CD14-positive monocyte (primary cell): ENCODE measurements around the gene CFAP61. TPM values are rescaled to one million over a fixed set of nuclear protein-coding genes. Genes with fewer than 3 reads are reported as not detected.
"Not testable (repeated sequence)": the region's sequence is repeated elsewhere in the genome, so short reads cannot be mapped to it uniquely, and the experiment has no call there.

Experiments
- DNase-seq, 3 donors: peaks; one replicate each; pipeline ENCODE4 v3.0.0-alpha.2; 2011 to 2022
- H2AFZ ChIP-seq: 2 replicates; pipeline ENCODE4 v1.6.0; 2012; ENCODE audit warnings: mild to moderate bottlenecking, low read depth, low read length, inconsistent platforms; ENCODE audit not compliant: insufficient read depth, poor library complexity, severe bottlenecking
- H3K27ac ChIP-seq, 2 donors: 1 replicate in 1 of 2; 2 replicates in 1 of 2; pipeline ENCODE4 v1.5.1; 2012 to 2013; ENCODE audit warnings: low read length in 2 of 2, control low read depth in 1 of 2, inconsistent platforms in 1 of 2, low read depth in 1 of 2, mild to moderate bottlenecking in 1 of 2
- H3K27me3 ChIP-seq, 2 donors: one replicate each; pipeline versions ENCODE4 v1.6.0 to v1.6.1; 2011 to 2013; ENCODE audit warnings: low read length in 2 of 2; ENCODE audit not compliant: control insufficient read depth in 2 of 2, insufficient read depth in 2 of 2
- H3K36me3 ChIP-seq, 2 donors: replicated peaks in 1 of 2; 1 replicate in 1 of 2; 2 replicates in 1 of 2; pipeline versions ENCODE4 v1.5.1 to v1.6.1; 2012 to 2013; ENCODE audit warnings: low read length in 2 of 2, control low read depth in 1 of 2, inconsistent platforms in 1 of 2, mild to moderate bottlenecking in 1 of 2; ENCODE audit not compliant: insufficient read depth in 2 of 2, control insufficient read depth in 1 of 2
- H3K4me1 ChIP-seq, 2 donors: 1 replicate in 1 of 2; 2 replicates in 1 of 2; pipeline versions ENCODE4 v1.5.1 to v1.6.1; 2012 to 2013; ENCODE audit warnings: low read length in 2 of 2, control low read depth in 1 of 2, inconsistent platforms in 1 of 2, mild to moderate bottlenecking in 1 of 2, moderate library complexity in 1 of 2; ENCODE audit not compliant: insufficient read depth in 2 of 2, control insufficient read depth in 1 of 2
- H3K4me2 ChIP-seq: replicated peaks from 2 replicates; pipeline ENCODE3; 2012; ENCODE audit warnings: low read length, moderate library complexity, mild to moderate bottlenecking; ENCODE audit not compliant: poor library complexity, severe bottlenecking; ENCODE audit errors: extremely low read depth
- H3K4me3 ChIP-seq, 3 experiments: fragments of 200-600 bp in 1 of 3; sonication (generic) in 1 of 3; replicated peaks in 1 of 3; 1 replicate in 2 of 3; 2 replicates in 1 of 3; pipeline ENCODE4 v1.5.1; 2011 to 2013; ENCODE audit warnings: low read length in 3 of 3, mild to moderate bottlenecking in 3 of 3, control low read depth in 2 of 3, low read depth in 2 of 3, inconsistent platforms in 1 of 3, moderate library complexity in 1 of 3
- H3K79me2 ChIP-seq: 2 replicates; pipeline ENCODE4 v1.6.0; 2012; ENCODE audit warnings: mild to moderate bottlenecking, control low read depth, inconsistent platforms, low read length, moderate library complexity; ENCODE audit not compliant: insufficient read depth
- H3K9ac ChIP-seq: 2 replicates; pipeline ENCODE4 v1.6.0; 2017; ENCODE audit warnings: low read length, mild to moderate bottlenecking; ENCODE audit not compliant: insufficient read depth, poor library complexity, severe bottlenecking
- H3K9me3 ChIP-seq, 2 donors: replicated peaks in 1 of 2; 1 replicate in 1 of 2; 2 replicates in 1 of 2; pipeline versions ENCODE4 v1.5.1 to v1.6.1; 2012 to 2013; ENCODE audit warnings: low read length in 2 of 2, control low read depth in 1 of 2; ENCODE audit not compliant: control insufficient read depth in 1 of 2, insufficient read depth in 1 of 2
- H4K20me1 ChIP-seq: 2 replicates; pipeline ENCODE4 v1.6.0; 2012; ENCODE audit warnings: mild to moderate bottlenecking, low read length, control low read depth, moderate library complexity; ENCODE audit not compliant: insufficient read depth
- H3K27ac Mint-ChIP-seq, 7 donors: one replicate each; pipeline ENCODE4 v1.8.0; 2020; ENCODE audit warnings: mild to moderate bottlenecking in 7 of 7, mixed read lengths in 7 of 7, moderate library complexity in 6 of 7, inconsistent platforms in 2 of 7
- H3K27me3 Mint-ChIP-seq, 3 donors: one replicate each; pipeline ENCODE4 v1.8.0; 2021 to 2022; ENCODE audit warnings: low read depth in 3 of 3, mild to moderate bottlenecking in 3 of 3, mixed read lengths in 3 of 3, moderate library complexity in 3 of 3, inconsistent platforms in 1 of 3
- H3K36me3 Mint-ChIP-seq, 2 donors: one replicate each; pipeline ENCODE4 v1.8.0; 2020; ENCODE audit warnings: mixed read lengths in 2 of 2, inconsistent platforms in 1 of 2, mild to moderate bottlenecking in 1 of 2
- H3K4me1 Mint-ChIP-seq: one replicate; pipeline ENCODE4 v1.8.0; 2020; ENCODE audit warnings: mild to moderate bottlenecking, mixed read lengths
- H3K4me3 Mint-ChIP-seq, 2 donors: one replicate each; pipeline ENCODE4 v1.8.0; 2020; ENCODE audit warnings: mild to moderate bottlenecking in 2 of 2, mixed read lengths in 2 of 2, moderate library complexity in 1 of 2
- H3K9me3 Mint-ChIP-seq, 7 donors: one replicate each; pipeline ENCODE4 v1.8.0; 2020 to 2022; ENCODE audit warnings: mixed read lengths in 7 of 7, mild to moderate bottlenecking in 6 of 7, moderate library complexity in 6 of 7, inconsistent platforms in 2 of 7
- WGBS: methylation state at CpG from one replicate; pipeline ENCODE4 v1.1.5; 2013; ENCODE audit warnings: missing lambda C conversion rate; ENCODE audit not compliant: insufficient coverage; 5-methylcytosine and 5-hydroxymethylcytosine counted together
- intact Hi-C, 2 donors: fragments of 100-400 bp; cut with micrococcal nuclease; formaldehyde crosslinking; loops; one replicate each; pipeline versions ENCODE4 v1.15.0 to v1.15.1; 2023
- polyA plus RNA-seq, 3 donors: library from polyadenylated mRNA; depleted of rRNA in 1 of 3; unstranded in 2 of 3; stranded (reverse) in 1 of 3; fragments of 300-500 nt in 2 of 3; fragments of >200 nt in 1 of 3; fragmentation: Illumina TruSeq in 2 of 3; gene quantifications; 1 replicate in 2 of 3; 2 replicates in 1 of 3; pipeline ENCODE4 v1.2.3, GENCODE V29; 2012 to 2021
- TF ChIP-seq, protein P1 (sequence below): fragments of 200-600 bp; IDR thresholded peaks from one replicate; pipeline ENCODE4 v1.8.0; 2022; ENCODE audit warnings: antibody characterized with exemption, mild to moderate bottlenecking

CFAP61 gene
- polyA plus RNA-seq, 3 donors, result not detected

GRCh38 chr20:20103486-20103885, 51.2 kb downstream of the CFAP61 start:
- Mint-ChIP-seq H3K36me3 (no peaks in the 10 kb centered on the region), H3K27me3 (peaks cover 0 to 8% (median 2%) of the 10 kb centered on the region in 3 donors), H3K4me1 (no peaks in the 10 kb centered on the region), H3K27ac (no peak overlapping the region), H3K4me3 (no peak overlapping the region), H3K9me3 (peaks cover 0 to 2% (median 0%) of the 10 kb centered on the region in 7 donors)
- H3K4me3 ChIP-seq, result no peak overlapping the region
- no peaks in the 10 kb centered on the region for H3K79me2 ChIP-seq
- peaks cover 0 to 2% of the 10 kb centered on the region in 2 donors for H3K27me3 ChIP-seq
- no peak overlapping the region for H3K4me2 ChIP-seq
- DNase-seq, result no peak
- H3K9ac ChIP-seq, result no peak overlapping the region
- TF ChIP-seq, protein P1, sequence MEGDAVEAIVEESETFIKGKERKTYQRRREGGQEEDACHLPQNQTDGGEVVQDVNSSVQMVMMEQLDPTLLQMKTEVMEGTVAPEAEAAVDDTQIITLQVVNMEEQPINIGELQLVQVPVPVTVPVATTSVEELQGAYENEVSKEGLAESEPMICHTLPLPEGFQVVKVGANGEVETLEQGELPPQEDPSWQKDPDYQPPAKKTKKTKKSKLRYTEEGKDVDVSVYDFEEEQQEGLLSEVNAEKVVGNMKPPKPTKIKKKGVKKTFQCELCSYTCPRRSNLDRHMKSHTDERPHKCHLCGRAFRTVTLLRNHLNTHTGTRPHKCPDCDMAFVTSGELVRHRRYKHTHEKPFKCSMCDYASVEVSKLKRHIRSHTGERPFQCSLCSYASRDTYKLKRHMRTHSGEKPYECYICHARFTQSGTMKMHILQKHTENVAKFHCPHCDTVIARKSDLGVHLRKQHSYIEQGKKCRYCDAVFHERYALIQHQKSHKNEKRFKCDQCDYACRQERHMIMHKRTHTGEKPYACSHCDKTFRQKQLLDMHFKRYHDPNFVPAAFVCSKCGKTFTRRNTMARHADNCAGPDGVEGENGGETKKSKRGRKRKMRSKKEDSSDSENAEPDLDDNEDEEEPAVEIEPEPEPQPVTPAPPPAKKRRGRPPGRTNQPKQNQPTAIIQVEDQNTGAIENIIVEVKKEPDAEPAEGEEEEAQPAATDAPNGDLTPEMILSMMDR, result no peak
- H2AFZ ChIP-seq, result no peak overlapping the region
- H3K36me3 ChIP-seq, result no peaks in the 10 kb centered on the region
- no peaks in the 10 kb centered on the region for H3K4me1 ChIP-seq
- WGBS, result 100% methylated on average over 1 of the region's 2 CpGs
- intact Hi-C loops, result no loop called here
- H3K27ac ChIP-seq, result no peak overlapping the region
- H3K9me3 ChIP-seq, result no peaks in the 10 kb centered on the region
- no peaks in the 10 kb centered on the region for H4K20me1 ChIP-seq

DNA sequence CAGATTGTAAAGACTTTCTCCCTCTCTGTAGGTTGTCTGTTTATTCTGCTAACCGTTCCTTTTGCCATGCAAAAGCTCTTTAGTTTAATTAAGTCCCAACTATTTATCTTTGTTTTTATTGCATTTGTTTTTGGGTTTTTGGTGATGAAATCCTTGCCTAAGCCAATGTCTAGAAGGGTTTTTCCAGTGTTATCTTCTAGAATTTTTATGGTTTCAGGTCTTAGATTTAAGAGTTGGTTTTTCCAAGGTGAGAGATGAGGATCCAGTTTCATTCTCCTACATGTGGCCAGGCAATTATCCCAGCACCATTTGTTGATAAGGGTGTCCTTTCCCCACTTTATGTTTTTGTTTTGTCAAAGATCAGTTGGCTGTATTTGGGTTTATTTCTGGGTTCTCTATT, 70.9 kb downstream of the CFAP61 start:
- H3K9ac ChIP-seq, intact Hi-C loops, H3K4me1 ChIP-seq, H3K4me3 Mint-ChIP-seq, H3K27ac ChIP-seq, H2AFZ ChIP-seq, H3K4me3 ChIP-seq, H3K4me1 Mint-ChIP-seq, H3K27me3 ChIP-seq, H3K4me2 ChIP-seq, H3K36me3 Mint-ChIP-seq, H4K20me1 ChIP-seq, H3K79me2 ChIP-seq, H3K27ac Mint-ChIP-seq, H3K36me3 ChIP-seq, DNase-seq: not testable (repeated sequence)
- Mint-ChIP-seq H3K9me3 (peaks cover 15 to 37% (median 32%) of the 10 kb centered on the region in 7 donors), H3K27me3 (peaks cover under 1 to 12% (median 7%) of the 10 kb centered on the region in 3 donors)
- peaks cover 7 to 18% of the 10 kb centered on the region in 2 donors for H3K9me3 ChIP-seq
- no CpG with 5 or more reads among the region's 1 CpG for WGBS
